22Rv1 (cell line): Measurements from ENCODE around the gene FAHD1.

Source experiments
- CTCF ChIP-seq: fragments of 450-650 bp; IDR thresholded peaks from 2 replicates; pipeline ENCODE4 v1.5.1; 2017; ENCODE audit warnings: mild to moderate bottlenecking
- ZFX ChIP-seq: fragments of 450-650 bp; IDR thresholded peaks from 2 replicates; pipeline ENCODE4 v1.6.1; 2017; ENCODE audit warnings: antibody characterized with exemption, borderline replicate concordance

GRCh38 chr16:1826691-1827573 is at the start of gene FAHD1, which contains the start of gene HAGH:
- no peak for TF ChIP-seq CTCF
- TF ChIP-seq ZFX = no peak
